Measurements from ENCODE around the gene SLC18A3.

SLC18A3 gene

GRCh38 chr10:49612513-49613164 lies 2.5 kb downstream of the SLC18A3 start:
- no peak for DNase-seq

GRCh38 chr10:49613165-49613881 lies 3.2 kb downstream of the SLC18A3 start:
- no peak for DNase-seq

- DNase-seq: no peak
Observed at GRCh38 chr10:49613882-49614241, 3.8 kb downstream of the SLC18A3 start, which contains the start of gene CHAT. TSS of gene CHAT (plus strand) at chr10:49614037. CDS start at chr10:49614190, 153 bp downstream.

GRCh38 chr10:49614242-49615198 lies 4.4 kb downstream of the SLC18A3 start:
- peak in 1 of 5 experiments; percentile 10 for DNase-seq

GRCh38 chr10:49615213-49615612 lies 5.1 kb downstream of the SLC18A3 start:
- DNase-seq: no peak

GRCh38 chr10:49615721-49616120 lies 5.6 kb downstream of the SLC18A3 start:
- no peak for DNase-seq

GRCh38 chr10:49616421-49617101 lies 6.5 kb downstream of the SLC18A3 start:
- DNase-seq: no peak

- DNase-seq: no peak
Observed at GRCh38 chr10:49617121-49618020, 7.3 kb downstream of the SLC18A3 start.

GRCh38 chr10:49618821-49619220 lies 8.7 kb downstream of the SLC18A3 start:
- DNase-seq: no peak

- DNase-seq: no peak
Observed at GRCh38 chr10:49619613-49620012, 9.5 kb downstream of the SLC18A3 start.

- DNase-seq: no peak
Observed at GRCh38 chr10:49620286-49620810, 10.2 kb downstream of the SLC18A3 start.

GRCh38 chr10:49620841-49621378 lies 10.8 kb downstream of the SLC18A3 start:
- no peak for DNase-seq

- no peak for DNase-seq
Observed at GRCh38 chr10:49621561-49621960, 11.5 kb downstream of the SLC18A3 start.

- DNase-seq: no peak
Observed at GRCh38 chr10:49622426-49623425, 12.6 kb downstream of the SLC18A3 start.

GRCh38 chr10:49624629-49625028 lies 14.5 kb downstream of the SLC18A3 start:
- no peak for DNase-seq

GRCh38 chr10:49625411-49625810 lies 15.3 kb downstream of the SLC18A3 start:
- DNase-seq: no peak

GRCh38 chr10:49627038-49627437 lies 16.9 kb downstream of the SLC18A3 start:
- DNase-seq: no peak

- DNase-seq: no peak
Observed at GRCh38 chr10:49627644-49628247, 17.6 kb downstream of the SLC18A3 start.

GRCh38 chr10:49628599-49628998 lies 18.5 kb downstream of the SLC18A3 start:
- no peak for DNase-seq

Measured in T-helper 2 cell (primary cell).